ENCODE data around the gene MYL10. TPM values are rescaled to one million over a fixed set of nuclear protein-coding genes. Genes with fewer than 3 reads are reported as not detected.

The MYL10 gene
- total RNA-seq, 1 donor, result not detected

DNA sequence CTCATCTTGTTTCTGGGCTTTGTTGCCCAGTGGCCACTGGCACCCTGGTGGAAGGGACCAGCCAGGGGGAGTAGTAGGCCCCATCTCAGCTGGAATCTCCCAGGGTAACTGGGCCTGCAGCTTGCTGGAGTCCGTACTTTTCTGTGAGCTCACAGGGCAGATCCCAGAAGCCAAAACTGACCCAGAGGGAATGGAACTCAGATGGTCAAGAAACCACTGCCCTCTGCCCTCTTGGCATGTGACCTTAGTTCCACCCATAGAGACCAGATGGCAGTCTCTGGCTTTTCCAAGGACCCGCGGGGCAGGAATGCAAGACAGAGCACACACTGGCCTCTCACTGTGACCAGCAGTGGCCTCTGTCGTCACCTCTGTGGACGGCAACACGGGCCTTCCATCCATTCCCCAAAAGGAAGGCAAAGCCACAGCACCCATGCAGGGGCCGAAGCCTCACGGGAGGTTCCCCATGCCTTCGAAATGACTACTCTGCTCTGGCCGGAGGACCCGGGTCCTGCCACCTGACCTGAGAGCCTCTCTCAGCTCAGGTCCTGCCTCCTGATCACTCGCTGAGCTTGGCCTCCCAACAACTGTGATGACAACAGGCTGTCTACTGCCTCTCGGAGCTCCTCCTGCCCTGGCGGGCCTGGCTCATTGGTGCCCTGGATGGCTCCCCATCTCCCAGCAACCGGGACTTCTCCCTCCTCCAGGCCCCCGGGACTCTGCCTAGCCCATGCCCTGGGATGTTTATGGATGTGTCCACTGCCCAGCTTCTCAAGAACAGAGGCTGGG lies 29.9 kb downstream of the MYL10 start:
- no peak for DNase-seq (ENCODE audit: low read depth in 2 of 3, low spot score in 2 of 3)

DNA sequence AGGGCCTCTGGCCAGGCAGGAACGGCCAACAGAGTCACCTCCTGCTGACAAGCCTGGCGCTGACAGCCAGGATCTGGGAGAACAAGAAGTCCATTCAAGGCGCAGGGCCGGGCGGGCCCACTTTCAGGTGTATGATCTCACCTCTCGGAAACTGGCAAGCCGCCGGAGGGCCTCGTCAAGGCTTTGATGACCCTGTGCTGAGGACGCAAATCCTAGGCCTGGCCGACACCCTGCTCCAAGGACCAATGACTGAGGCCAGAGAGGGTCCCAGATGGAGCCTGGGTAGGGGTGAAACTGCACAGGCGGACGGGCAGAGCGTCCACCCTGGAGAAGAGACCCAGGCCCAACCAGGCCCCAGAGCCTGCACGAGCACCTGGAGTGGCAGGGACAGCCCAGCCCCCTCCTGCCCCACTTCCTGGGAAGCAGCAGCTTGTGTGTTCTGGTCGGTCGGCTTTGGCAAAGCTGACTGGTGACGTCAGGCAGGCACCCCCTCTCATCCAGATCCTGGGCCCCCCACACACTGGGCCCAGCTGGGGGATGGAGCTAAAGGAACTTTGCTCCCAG lies 30.6 kb downstream of the MYL10 start:
- no peak for DNase-seq (ENCODE audit: low read depth in 2 of 3, low spot score in 2 of 3)

DNA sequence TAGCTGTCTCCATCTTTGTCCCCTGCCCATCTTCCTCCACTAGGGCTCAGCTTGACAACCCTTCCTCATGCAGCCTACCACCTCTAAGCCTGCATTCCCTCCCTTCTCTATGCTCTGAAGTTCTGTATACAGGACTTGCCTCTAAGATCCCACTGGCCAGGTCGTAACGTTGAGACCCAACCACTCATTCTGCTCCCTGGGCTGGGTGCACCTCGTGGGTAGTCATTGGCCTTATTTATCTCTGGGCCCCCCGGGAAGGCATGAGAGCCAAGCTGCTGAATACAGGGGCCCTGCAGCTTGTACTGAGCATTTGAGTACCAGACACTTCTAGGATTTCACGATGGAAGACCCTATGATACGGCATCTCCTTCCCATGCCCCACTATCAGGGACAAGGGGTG lies 31.2 kb downstream of the MYL10 start:
- no peak for DNase-seq (ENCODE audit: low read depth in 2 of 3, low spot score in 2 of 3)

DNA sequence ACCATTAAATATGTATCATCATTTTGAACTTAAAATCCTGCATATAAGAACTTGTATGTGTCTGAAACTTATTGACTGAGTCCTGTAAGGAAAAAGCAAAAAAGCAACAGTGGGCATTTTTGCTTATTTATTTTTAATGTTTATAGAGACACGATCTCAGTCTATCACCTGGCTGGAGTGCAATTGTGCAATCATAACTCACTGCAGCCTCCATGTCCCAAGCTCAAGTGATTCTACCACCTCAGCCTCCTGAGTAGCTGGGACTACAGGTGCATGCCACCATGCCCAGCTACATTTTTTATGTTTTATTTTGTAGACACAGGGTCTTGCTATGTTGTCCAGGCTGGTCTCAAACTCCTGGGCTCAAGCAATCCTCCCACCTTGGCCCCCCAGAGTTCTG lies 32.2 kb downstream of the MYL10 start:
- DNase-seq (ENCODE audit: low read depth in 2 of 3, low spot score in 2 of 3), result no peak

DNA sequence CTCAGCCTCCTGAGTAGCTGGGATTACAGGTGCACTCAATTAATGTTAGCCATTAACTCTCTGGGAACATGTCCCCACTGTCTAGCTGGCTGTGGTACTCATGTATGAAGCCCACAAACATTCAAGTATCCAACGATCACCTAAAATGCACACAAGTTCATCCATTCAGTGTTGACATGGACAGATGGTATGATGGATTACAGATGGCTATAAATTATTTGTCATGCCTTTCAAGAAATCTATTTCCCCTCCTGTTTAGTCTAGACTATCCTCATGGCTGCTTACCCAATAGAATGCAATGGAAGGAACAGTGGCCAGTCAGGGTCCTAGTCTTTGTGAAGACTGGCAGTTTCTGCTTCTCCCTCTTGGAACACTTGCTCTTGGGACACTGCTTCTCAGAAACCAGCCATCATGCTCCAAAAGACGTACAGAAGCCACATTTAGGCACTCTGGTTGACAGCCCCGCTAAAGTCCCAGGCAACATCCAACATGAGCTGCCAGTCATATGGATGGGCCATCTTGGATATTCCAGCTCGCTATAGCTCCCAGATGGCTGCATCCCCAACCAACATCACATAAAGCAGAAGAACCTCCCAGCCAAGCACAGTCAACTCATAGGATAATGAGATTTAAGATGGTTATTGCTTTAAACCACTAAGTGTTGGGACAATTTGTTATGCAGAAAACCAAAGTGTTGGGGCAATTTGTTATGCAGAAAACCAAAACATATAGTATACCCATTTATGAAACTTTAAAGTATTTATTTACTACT lies 33.1 kb downstream of the MYL10 start:
- no peak for DNase-seq (ENCODE audit: low read depth in 2 of 3, low spot score in 2 of 3)

DNA sequence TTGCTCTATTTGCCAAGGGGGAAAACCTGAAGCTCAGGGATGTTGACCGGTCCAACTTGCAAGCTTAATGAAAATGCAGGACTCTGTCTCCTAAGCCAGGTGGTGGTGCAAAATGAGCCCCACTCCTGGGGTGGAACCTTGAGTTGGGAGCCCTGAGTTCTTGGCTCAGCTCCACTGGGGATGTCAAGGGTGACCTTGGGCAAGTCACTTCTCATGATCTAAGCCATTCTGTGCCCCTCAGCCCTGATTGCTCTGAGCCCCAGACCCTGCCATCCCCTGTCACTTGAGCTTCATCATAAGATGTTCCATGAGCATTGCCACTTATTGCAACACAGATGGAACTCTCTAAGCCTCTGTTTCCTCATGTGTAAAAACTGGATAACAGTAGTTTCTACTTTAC lies 33.9 kb downstream of the MYL10 start:
- DNase-seq (ENCODE audit: low read depth in 2 of 3, low spot score in 2 of 3), result no peak

DNA sequence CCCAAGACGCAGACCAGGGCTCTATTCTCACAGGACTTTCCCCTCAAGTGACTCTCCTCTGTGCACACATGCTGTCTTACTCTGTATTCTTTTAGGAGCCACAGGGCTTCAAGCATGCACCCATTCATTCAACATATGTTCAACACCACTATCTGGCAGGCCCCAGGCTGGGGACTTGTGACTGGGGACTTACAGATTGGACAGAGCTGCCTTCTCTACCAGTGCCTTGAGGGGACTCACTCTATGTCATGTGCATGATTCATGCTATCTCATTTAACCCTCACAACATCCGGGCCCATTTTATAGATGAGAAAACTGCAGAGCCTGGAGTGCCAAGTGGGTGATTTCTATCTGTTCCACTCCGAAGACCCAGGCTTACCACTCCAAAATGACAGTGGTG lies 34.3 kb downstream of the MYL10 start:
- no peak for DNase-seq (ENCODE audit: low read depth in 2 of 3, low spot score in 2 of 3)

DNA sequence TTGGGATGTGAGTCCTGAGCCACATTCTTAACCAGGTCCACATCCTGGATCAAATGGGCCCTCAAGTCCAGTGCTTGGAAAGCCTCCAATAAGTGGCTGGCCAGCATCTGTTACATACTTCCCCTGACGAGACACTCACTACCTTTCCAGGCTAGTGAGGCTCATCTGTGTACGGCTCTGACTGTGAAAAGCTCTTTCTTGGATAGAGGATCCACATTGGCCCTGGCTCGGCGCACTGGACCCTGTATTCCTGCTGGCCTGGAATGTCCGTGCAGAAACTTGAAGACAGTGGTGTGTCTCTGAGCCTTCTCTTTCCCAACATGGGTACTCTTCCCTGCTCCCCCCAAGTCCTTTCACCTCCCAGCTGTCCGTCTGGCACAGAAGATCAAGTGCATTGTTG lies 35.5 kb downstream of the MYL10 start:
- no peak for DNase-seq (ENCODE audit: low read depth in 2 of 3, low spot score in 2 of 3)

DNA sequence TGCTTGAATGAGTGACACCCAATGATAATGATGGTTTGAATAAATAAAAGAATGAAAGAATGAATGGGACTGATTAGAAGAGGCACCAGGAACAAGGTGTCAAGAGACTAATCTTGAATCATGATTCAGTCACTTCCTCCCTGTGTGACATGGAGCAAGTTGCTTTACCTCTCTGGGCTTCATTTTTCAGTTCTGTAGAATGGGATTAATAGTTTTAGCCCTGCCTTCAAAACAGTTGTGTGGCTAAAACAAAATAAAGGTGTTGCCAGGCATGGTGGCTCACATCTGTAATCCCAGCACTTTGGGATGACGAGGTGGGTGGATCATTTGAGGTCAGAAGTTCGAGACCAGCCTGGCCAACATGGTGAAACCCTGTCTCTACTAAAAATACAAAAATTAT lies 37.6 kb downstream of the MYL10 start:
- no peak for DNase-seq (ENCODE audit: low read depth in 2 of 3, low spot score in 2 of 3)

DNA sequence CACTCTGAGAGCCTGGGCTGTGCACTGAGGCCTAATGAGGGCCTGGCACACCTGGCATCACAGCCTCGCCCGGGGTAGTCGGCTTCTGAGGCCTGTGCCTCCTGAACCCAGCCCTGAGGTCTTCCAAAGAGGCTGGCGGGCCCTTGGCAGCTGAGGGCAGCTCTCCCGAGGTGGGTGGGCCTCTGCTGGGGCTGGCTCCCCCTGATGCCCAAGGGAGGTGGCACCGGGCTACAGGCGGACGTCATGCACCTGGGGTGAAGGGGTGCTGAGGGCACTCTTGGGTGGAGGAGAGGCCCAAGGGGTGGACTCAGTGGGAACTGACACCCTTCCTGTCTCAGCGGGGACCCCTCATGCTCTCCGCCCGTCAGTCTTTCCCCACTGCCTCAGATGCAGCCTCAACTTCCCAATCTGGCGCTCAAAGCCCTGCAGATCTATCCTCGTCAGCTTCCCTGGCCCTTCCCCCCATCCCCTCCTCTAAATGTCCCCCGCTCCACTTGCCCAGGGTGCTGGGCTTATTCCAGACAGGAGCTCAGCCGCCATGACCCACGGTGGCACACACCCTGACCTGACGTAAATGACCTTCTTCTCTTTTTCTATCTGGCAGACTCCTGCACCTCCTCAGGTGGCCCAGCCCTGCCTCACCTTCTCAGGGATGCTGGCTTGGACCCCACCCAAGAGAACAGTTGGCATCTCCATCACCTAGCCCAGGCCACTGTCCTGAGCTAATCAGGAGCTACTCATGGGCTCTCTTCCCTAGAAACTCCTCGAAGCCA lies 38.2 kb downstream of the MYL10 start:
- no peak for DNase-seq (ENCODE audit: low read depth in 2 of 3, low spot score in 2 of 3)

DNA sequence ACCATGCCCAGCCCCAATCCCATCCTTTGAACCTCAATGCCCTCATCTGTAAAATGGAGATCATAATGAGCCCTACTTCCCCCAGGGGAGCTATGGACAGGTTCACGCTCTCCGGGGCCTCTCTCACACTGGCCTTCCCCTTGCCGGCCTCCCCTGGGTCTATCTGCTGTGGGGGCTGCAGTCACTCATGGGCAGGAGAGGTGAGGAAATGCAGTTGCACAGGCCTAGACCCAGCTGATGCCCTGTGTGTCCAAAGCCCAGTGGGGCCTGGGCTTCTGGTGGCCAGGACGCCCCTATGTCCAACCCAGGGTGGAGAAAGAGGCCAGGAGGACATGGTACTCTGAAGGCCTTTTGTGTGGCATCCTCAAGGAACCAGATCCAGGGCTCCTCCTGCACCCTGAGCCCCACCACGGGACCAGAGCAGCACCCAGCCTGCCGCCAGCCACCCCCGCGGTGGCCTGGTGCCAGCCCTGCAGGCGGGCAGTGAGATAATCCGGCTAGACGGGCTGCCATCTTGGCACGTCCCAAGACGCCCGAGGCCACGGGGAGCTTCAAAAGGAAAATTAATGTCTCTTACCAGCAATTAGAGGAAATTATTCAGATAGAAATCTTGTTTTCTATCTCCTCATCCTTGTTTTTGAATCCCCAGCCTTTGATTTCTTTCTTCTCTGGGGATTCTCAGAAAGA lies 39.0 kb downstream of the MYL10 start:
- DNase-seq (ENCODE audit: low read depth in 2 of 3, low spot score in 2 of 3), result no peak

DNA sequence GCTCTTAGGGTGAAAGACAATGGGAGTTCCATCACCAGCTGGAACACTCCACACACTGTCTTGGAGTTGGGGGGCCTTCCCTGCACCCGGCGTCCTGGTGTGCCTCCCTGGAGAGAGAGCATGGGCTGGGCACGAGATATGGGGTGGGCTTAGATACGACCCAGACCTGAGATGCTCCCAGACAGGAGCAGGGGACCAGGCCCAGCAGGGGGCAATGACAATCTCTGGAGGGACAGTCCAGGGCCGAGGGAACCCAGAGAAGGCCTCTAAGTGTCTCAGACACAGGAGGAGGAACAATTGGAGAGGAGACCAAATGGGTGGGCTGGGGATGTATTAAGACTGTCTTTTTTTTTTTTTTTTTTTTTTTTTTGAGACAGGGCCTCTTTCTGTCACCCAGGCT lies 40.0 kb downstream of the MYL10 start:
- DNase-seq (ENCODE audit: low read depth in 2 of 3, low spot score in 2 of 3), result no peak

DNA sequence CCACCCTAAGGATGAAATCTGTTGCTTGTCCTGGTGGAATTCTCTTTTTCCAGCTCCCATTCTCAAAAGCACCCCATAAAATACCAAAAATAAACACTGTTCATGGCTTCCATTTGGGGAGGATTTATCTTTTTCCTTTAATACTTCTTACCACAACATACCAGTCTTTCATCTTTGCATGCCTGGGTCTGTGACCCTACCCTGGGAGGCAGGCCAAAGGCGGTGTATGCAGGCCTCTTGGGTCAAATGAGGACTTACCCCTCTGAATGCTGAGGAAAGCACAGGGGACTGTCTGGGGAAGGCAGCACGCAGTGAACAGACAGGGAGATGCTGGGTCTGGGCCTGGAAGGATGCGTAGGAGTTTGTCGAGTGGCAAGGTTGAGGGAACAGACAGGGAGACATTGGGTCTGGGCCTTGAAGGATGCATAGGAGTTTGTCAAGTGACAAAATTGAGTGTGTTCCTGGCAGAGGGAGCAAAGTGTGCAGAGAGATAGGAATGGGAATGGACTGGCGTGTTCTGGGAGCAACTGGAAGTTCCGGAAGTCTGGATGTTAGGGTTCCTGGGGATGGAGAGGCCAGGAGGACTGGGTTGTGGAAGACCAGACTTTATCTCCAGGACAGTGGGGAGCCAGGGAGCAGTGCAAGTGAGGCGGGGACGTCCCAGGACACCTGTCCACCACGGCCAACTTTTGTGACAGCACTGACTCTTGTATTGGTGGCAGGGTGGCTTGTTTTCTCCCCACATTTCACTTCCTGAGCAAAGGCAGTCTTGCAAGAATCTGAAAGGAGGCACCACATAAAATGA lies 40.8 kb downstream of the MYL10 start:
- DNase-seq (ENCODE audit: low read depth in 2 of 3, low spot score in 2 of 3), result no peak

DNA sequence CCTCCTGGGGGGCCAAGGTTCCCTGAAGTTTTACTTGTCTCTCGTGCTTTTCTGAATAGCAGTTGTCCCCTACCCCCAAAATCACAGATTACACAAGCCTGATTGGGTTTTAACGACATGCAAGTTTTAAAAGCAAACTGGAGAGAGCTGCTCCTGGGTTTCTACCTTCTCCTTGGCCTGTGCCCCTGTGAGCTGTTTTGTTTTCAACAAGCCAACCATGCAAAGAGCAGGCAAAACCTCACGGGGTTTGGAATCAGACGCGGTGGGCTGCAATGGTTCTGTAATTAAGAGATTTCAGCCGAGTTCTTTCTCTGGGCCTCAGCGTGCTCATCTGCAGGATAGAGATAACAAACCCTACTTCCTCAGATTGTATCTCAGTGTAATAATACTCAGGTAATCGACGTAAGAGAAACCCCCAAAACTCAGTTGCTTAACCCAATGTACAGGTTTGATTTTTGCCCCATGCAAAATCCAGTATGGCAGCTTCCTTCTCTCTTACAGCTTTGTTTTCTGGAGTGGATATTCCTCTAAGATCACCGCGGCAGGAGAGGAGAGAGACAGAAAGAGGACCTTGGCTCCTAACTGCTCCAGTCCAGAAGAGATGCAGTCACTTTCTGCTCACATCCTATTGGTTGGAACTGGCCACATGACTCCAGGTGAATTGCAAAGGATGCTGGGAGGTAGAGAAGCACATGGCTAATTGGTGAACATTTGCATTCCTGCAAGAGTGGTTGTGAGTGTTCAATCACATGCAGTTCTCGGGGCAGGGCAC lies 42.0 kb downstream of the MYL10 start:
- peak in 2 of 3 donors; percentile 28 to 49 for DNase-seq (ENCODE audit: low read depth in 2 of 3, low spot score in 2 of 3)

DNA sequence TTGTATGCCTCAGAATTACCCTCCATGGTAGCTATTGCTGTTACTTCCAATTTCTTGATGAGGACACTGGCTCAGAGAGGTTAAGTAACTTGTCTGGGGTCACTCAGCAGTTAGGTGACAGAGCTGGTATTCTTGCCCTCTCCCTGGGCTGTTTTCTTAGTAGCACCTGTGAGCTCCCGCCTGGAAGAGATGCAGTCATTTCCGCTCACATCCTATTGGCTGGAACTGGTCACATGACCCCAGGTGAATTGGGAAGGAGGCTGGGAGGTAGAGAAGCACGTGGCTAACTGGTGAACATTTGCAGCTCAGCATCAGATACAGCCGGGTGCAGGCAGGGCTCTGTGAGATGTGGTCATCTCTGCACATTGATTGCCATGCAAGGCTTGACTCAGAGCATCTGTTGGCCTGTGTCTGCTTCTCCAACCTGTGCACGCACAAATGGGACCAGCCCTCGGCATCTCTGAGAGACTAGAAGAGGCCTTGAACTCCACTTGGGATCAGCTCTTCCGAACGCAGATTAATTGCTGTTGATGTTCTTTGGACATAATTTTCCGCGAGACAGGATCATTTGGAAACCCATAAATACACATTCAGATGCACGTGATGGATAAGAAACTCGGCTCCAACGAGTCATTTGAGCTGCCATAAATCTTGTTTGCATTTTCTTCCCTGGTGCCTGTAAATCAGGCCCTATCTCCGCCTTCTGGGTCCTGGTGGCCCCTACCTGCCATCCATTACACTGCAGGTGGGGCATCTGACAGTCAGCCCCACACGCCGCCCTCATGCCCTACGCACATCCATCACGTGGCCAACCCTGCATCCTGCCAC lies 42.8 kb downstream of the MYL10 start:
- DNase-seq (ENCODE audit: low read depth in 2 of 3, low spot score in 2 of 3), result no peak

DNA sequence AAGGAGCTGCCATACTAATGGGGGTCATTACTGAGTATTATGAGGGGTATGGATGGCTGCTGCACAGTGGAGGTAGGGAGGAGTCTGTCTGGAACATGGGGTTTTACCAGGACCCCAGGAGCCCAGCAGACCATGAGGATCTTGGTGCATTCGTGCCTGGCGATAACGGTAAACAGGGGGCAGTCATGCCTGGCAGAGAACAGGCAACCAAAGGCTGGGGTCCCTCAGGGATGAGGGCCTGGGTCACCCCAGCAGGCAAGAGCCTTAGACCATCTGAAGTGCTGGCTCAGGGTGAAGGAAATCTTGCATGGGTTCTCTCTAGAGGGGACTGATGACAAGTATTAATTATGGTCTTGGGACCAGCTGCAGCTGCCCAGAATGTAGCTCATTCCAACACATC lies 46.1 kb downstream of the MYL10 start:
- no peak for DNase-seq (ENCODE audit: low read depth in 2 of 3, low spot score in 2 of 3)

DNA sequence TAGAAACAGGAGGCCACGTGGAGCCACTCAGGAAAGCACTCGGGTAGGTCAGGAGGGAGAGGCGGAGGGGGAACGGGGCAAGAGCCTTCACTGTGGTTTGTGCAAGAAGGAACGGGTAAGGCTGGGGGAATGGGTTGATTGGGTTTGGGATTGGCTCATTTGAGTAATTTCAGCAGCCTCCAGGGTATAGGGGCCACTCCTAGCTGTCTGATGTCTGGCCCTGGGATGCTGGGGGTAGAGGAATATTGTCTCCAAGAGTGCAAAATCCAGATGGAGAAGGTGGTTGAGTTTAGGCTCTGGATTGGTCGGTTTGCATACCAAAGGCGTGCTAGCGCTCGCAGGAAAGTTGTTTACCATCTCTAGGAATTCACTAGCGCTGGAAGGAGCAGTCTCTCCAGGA lies 47.2 kb downstream of the MYL10 start:
- DNase-seq (ENCODE audit: low read depth in 2 of 3, low spot score in 2 of 3), result no peak

DNA sequence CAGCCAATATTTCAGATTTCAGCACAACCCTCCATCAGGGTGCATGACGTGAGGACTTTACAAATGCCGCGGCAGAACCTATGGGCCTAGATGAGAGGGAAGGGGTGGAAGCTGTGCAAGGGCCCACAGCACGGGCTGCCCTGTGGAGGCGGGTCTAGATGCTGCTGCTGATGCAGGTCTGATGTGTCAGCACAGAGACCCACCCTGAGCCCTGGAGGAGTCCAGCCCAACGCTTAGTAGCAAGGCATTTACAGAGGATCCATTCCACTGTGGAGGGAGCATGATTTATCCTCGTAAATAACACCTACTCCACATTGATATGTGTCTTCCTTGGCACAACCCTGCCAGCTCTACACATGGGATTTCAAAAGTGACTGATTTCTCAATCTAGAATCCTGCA lies 48.5 kb downstream of the MYL10 start:
- DNase-seq (ENCODE audit: low read depth in 2 of 3, low spot score in 2 of 3), result no peak

Measured in hematopoietic multipotent progenitor cell (in vitro differentiated cells).